Activated CD4-positive, alpha-beta T cell treated with anti-CD3 and anti-CD28 coated beads, Interleukin-2, amount 10 ng/mL, durations not matched to agents 7 days and 5 days (primary cell): ENCODE measurements around the gene GABRG3. TPM values are rescaled to one million over a fixed set of nuclear protein-coding genes. Genes with fewer than 3 reads are reported as not detected.

Experiments used
- CTCF ChIA-PET: fragments of 350-600 bp; sonication (Branson Sonifier 250); formaldehyde crosslinking; loops from one replicate; lab custom pipeline; 2021; ENCODE audit warnings: antibody characterized with exemption; lab: Charles Lee
- POLR2A ChIA-PET: fragments of 350-600 bp; sonication (Branson Sonifier 250); formaldehyde crosslinking; loops from one replicate; lab custom pipeline; 2021; ENCODE audit warnings: antibody characterized with exemption; lab: Charles Lee
- DNase-seq: peaks from one replicate; pipeline ENCODE4 v3.0.0-alpha.2; 2020
- H3K27ac Mint-ChIP-seq: one replicate; pipeline ENCODE4 v1.8.0; 2021; ENCODE audit warnings: mild to moderate bottlenecking, moderate library complexity, mixed read lengths
- H3K27me3 Mint-ChIP-seq: one replicate; pipeline ENCODE4 v1.8.0; 2021; ENCODE audit warnings: mixed read lengths
- H3K36me3 Mint-ChIP-seq: one replicate; pipeline ENCODE4 v1.8.0; 2021; ENCODE audit warnings: low read depth, mixed read lengths
- H3K4me1 Mint-ChIP-seq: one replicate; pipeline ENCODE4 v1.8.0; 2021; ENCODE audit warnings: mixed read lengths
- H3K4me3 Mint-ChIP-seq: one replicate; pipeline ENCODE4 v1.8.0; 2021; ENCODE audit warnings: mild to moderate bottlenecking, moderate library complexity, mixed read lengths
- H3K9me3 Mint-ChIP-seq: one replicate; pipeline ENCODE4 v1.8.0; 2021; ENCODE audit warnings: mixed read lengths
- total RNA-seq, 2 experiments: library from RNA; stranded (reverse); gene quantifications; one replicate each; pipeline ENCODE4 v1.2.3, GENCODE V29; 2021

Gene GABRG3
- total RNA-seq, 2 experiments from 2014 or later: not detected

DNA sequence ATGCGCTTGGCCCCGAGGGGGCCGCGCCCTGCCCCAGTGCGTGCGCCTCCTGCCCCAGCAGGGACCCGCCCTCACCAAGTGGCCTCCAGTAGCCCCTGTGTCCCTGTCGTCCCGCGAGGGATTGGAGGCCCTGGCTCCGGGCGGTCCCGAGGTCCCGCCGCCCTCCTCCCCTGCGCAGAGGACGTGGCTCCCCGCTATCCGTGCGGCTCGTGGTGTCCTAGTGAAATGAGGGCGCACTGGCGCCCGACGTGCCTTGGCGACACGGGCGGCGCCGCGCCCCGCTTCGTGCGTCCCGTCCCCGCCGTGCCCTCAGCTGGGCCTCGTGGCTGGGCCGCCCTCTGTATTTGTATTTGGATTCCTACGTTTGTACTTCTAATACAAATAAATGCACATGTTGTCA, 570.6 kb downstream of the GABRG3 start:
- ChIA-PET POLR2A (no interaction called here), CTCF (no interaction called here)
- DNase-seq: no peak
- Mint-ChIP-seq H3K27ac (no peak overlapping the region), H3K36me3 (no peaks in the 10 kb centered on the region), H3K9me3 (peaks cover 21% of the 10 kb centered on the region), H3K4me1 (no peaks in the 10 kb centered on the region), H3K4me3 (no peak overlapping the region), H3K27me3 (no peaks in the 10 kb centered on the region)

DNA sequence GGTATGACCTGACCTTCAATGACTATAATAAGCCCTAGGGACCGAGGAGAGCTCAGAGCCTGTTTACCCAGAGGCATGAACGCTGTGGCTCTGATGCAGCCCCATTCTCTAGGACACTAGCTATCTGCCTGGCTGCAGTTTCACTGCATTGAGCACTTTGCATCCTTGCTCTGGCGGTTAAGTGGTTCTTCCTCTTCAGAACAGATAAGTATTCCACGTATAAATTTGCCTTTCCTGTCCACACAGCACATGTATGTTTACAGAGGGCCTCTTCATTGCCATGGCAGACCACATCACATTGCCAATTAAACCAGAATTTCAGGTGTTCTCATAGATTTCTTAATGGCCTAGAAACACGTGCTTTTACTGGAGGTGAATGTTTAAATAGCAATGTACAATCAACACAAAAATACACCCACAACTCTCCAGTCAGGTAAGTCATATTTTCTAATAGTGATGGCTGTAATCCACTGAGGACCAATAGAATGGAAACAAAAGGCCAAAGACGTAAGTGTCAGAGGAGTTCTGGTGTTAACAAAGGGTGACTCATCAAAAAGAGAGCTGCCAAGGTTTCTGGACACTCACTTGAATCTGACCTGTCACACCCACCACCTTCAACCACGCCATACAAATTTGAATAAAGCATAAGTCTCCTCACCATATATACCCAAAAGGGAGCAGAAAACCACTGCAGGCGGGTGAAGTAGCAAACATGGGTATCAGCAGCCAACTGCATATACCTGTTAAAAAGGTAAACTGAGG, 574.7 kb downstream of the GABRG3 start:
- Mint-ChIP-seq H3K36me3 (no peaks in the 10 kb centered on the region), H3K4me1 (no peaks in the 10 kb centered on the region), H3K27ac (no peak overlapping the region), H3K4me3 (no peak overlapping the region), H3K27me3 (no peaks in the 10 kb centered on the region), H3K9me3 (peaks cover 19% of the 10 kb centered on the region)
- POLR2A ChIA-PET: no interaction called here
- no peak for DNase-seq
- CTCF ChIA-PET: interaction anchor here (0.6 kb wide), 1 partner anchor 1006 kb away, joined by 3 read pairs; no protein-coding TSS in a partner anchor

DNA sequence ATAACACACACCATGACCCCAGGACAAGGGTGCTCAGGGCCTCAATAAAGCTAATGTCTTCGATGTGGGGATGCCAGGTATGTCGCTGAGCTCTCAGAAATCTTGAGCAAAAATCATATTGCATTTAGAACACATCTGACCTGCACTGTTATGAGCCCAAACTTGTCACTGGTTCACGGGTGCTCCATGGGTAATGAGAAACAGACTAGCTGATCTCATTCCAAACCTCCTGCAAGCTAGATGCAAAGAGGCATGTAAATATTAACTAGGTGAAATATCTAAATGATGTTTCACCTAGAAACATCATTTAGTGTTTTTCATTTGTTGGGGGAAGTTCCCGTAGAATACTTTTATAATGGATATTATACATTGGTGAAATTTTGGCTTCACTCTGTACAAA, 578.8 kb downstream of the GABRG3 start:
- Mint-ChIP-seq H3K27ac (no peak overlapping the region), H3K36me3 (no peaks in the 10 kb centered on the region), H3K4me3 (no peak overlapping the region), H3K27me3 (no peaks in the 10 kb centered on the region), H3K4me1 (no peaks in the 10 kb centered on the region), H3K9me3 (peaks cover 11% of the 10 kb centered on the region)
- ChIA-PET CTCF (no interaction called here), POLR2A (no interaction called here)
- DNase-seq: no peak

DNA sequence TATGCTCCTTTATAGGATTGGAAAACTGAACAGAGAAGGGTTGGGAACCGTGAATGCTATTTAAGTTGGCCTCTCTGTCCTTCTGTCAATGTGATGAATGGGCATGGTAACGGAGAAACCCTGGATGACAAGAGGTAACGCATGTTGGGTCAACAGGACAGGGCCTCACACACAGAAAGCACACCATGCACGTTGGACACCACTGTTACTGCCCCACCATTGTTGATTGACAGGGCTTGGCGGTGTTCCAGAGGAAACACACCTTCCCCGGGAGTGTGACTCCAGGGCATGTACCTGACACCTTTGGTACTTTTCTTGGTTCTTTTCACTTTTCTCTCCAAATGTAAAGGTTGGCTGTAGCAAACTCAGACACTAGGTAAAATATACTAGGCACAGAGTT, 579.7 kb downstream of the GABRG3 start:
- Mint-ChIP-seq H3K27me3 (no peaks in the 10 kb centered on the region), H3K27ac (no peak overlapping the region), H3K4me3 (no peak overlapping the region), H3K9me3 (peaks cover 15% of the 10 kb centered on the region), H3K36me3 (no peaks in the 10 kb centered on the region), H3K4me1 (no peaks in the 10 kb centered on the region)
- CTCF ChIA-PET: no interaction called here
- no peak for DNase-seq
- POLR2A ChIA-PET: no interaction called here

DNA sequence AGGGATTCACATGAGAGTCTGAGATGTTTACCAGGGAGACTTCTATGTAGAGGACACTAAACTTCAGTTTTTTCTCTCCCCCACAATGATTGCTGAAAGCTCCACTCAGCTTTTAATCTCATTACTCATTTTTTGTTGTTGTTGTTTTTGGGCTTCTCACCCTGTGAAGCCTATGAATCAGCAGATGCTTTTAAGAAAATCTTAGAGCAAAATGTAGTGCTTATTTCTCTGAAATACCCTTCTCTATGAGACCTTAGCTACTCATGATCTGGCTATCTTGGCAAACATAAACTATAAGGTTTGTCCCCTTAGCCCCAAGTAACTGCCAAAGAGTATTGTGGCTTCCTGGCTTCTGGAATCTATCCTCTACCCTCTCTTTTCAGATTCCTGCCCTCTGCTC, 590.8 kb downstream of the GABRG3 start:
- POLR2A ChIA-PET: no interaction called here
- Mint-ChIP-seq H3K27me3 (no peaks in the 10 kb centered on the region), H3K4me3 (no peak overlapping the region), H3K36me3 (no peaks in the 10 kb centered on the region), H3K9me3 (peaks cover 15% of the 10 kb centered on the region), H3K27ac (no peak overlapping the region), H3K4me1 (no peaks in the 10 kb centered on the region)
- CTCF ChIA-PET: no interaction called here
- DNase-seq: no peak

DNA sequence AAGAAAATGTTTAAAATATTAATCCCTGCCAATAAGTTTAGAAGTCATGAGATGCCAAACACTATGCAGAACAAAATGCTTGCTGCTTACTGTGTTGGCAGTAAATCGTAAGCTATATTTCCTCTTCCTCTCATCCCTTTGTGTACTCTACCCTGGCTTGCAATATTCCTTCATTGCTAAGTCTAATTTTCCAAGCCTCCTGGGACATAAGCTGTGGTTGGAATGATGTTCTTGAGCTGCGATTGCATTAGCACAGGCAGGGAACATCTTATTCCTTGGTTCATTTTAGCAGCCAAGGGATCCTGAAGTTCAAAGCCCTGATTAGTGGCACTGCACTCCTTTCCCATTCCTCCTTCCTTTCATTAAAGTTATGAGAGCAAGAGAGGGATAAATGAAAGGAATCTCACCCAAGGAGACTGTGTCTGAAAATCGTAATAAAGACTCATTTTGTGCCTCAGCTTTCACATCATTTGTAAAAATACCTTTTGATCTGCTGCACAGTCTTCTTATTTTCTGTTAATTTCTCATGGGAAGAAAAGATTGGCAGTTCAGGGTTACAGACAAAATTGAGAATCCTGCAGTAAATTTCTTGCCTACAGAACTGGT, 592.9 kb downstream of the GABRG3 start:
- Mint-ChIP-seq H3K9me3 (peaks cover 12% of the 10 kb centered on the region), H3K4me3 (no peak overlapping the region), H3K27me3 (no peaks in the 10 kb centered on the region), H3K27ac (no peak overlapping the region), H3K4me1 (no peaks in the 10 kb centered on the region), H3K36me3 (no peaks in the 10 kb centered on the region)
- ChIA-PET POLR2A (no interaction called here), CTCF (no interaction called here)
- no peak for DNase-seq

- ChIA-PET POLR2A (no interaction called here), CTCF (no interaction called here)
- Mint-ChIP-seq H3K4me1 (no peaks in the 10 kb centered on the region), H3K9me3 (peaks cover 9% of the 10 kb centered on the region), H3K4me3 (no peak overlapping the region), H3K27me3 (no peaks in the 10 kb centered on the region), H3K27ac (no peak overlapping the region), H3K36me3 (no peaks in the 10 kb centered on the region)
- DNase-seq: no peak
Measured at GRCh38 chr15:27564656-27565055, 593.7 kb downstream of the GABRG3 start.

DNA sequence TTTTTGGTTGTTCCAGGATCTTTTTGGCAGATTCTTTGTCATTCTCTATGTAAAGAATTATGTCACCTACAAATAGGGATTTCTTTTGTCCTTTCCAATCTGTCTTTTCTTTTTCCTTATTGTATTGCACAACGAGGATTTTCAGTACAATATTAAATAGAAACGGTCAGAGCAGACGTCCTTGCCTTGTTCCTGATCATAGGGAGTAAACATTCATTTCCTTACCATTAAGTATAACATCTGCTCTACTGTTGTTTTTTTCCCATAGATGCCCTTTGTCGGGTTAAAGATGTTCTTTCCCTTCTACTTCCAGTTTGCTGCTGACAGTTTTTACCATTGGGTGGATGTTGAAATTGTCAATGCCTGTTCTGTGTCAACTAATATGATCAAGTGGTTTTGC, 599.8 kb downstream of the GABRG3 start:
- no peaks in the 10 kb centered on the region for H3K27me3 Mint-ChIP-seq
- no peak for DNase-seq
- ChIA-PET POLR2A (no interaction called here), CTCF (no interaction called here)
- H3K4me1 Mint-ChIP-seq: no peaks in the 10 kb centered on the region
- no peaks in the 10 kb centered on the region for H3K36me3 Mint-ChIP-seq
- H3K27ac Mint-ChIP-seq: no peak overlapping the region
- H3K9me3 Mint-ChIP-seq: peaks cover 14% of the 10 kb centered on the region
- H3K4me3 Mint-ChIP-seq: no peak overlapping the region

GRCh38 chr15:27573805-27574485, 603.0 kb downstream of the GABRG3 start:
- CTCF ChIA-PET: no interaction called here
- no peaks in the 10 kb centered on the region for H3K4me1 Mint-ChIP-seq
- no peak for DNase-seq
- H3K27me3 Mint-ChIP-seq: no peaks in the 10 kb centered on the region
- peaks cover 18% of the 10 kb centered on the region for H3K9me3 Mint-ChIP-seq
- H3K4me3 Mint-ChIP-seq: no peak overlapping the region
- H3K27ac Mint-ChIP-seq: no peak overlapping the region
- POLR2A ChIA-PET: no interaction called here
- H3K36me3 Mint-ChIP-seq: no peaks in the 10 kb centered on the region

DNA sequence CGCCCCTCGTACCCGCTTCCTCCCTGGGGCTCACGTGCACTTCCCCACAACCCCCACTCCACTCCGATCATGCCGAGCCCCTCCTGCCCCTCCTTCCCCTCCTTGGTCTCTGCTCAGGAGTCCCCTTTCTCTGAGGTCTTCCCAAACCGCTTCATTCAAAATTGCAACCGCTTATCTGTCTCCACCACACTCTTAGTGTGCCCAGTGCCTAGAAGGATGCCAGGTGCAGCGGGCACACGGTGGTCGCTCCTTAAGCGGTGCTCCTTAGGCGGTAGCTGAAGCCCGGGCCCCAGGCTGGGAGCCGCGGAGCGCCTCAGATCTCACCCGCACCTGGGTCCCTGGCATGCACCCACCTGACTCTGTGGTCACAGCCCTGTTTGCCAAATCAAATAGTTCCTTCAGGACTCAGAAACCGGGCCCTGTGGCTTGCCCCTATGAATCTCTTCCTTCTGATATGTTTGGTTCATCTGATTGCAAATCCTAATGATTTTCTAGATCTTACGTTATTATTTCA, 603.6 kb downstream of the GABRG3 start:
- ChIA-PET CTCF (no interaction called here), POLR2A (no interaction called here)
- H3K4me3 Mint-ChIP-seq: no peak overlapping the region
- H3K36me3 Mint-ChIP-seq: no peaks in the 10 kb centered on the region
- DNase-seq: no peak
- H3K4me1 Mint-ChIP-seq: no peaks in the 10 kb centered on the region
- H3K9me3 Mint-ChIP-seq: peaks cover 18% of the 10 kb centered on the region
- H3K27me3 Mint-ChIP-seq: no peaks in the 10 kb centered on the region
- H3K27ac Mint-ChIP-seq: no peak overlapping the region

DNA sequence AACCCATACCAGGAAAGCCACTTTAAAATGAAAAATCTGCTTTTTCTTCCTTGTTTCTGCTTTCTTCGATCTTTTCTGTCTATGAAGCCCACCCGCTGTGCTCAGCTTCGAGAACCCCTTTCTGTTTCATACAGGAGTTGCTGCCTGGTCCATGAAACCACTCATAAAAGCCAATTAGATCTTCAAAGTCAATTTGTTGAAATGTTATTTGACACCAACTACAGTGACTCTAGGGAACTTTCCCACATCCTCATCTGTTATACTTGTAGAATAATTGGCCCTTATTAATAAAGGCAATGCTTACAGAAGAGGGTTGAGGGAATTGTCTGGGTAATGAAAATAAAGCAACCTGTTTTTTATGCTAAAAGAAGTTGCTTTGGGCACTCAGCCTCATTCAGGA, 604.5 kb downstream of the GABRG3 start:
- H3K27me3 Mint-ChIP-seq: no peaks in the 10 kb centered on the region
- CTCF ChIA-PET: no interaction called here
- H3K9me3 Mint-ChIP-seq: peaks cover 21% of the 10 kb centered on the region
- H3K27ac Mint-ChIP-seq: no peak overlapping the region
- no peak overlapping the region for H3K4me3 Mint-ChIP-seq
- H3K36me3 Mint-ChIP-seq: no peaks in the 10 kb centered on the region
- H3K4me1 Mint-ChIP-seq: no peaks in the 10 kb centered on the region
- no peak for DNase-seq
- POLR2A ChIA-PET: no interaction called here

- Mint-ChIP-seq H3K27ac (no peak overlapping the region), H3K9me3 (peaks cover 21% of the 10 kb centered on the region), H3K4me3 (no peak overlapping the region), H3K27me3 (no peaks in the 10 kb centered on the region), H3K36me3 (no peaks in the 10 kb centered on the region), H3K4me1 (no peaks in the 10 kb centered on the region)
- DNase-seq: no peak
- POLR2A ChIA-PET: no interaction called here
- CTCF ChIA-PET: no interaction called here
Measured at GRCh38 chr15:27576576-27576975, 605.6 kb downstream of the GABRG3 start.

- DNase-seq: no peak
- ChIA-PET CTCF (no interaction called here), POLR2A (no interaction called here)
- Mint-ChIP-seq H3K9me3 (peaks cover 24% of the 10 kb centered on the region), H3K4me3 (no peak overlapping the region), H3K4me1 (no peaks in the 10 kb centered on the region), H3K27ac (no peak overlapping the region), H3K36me3 (no peaks in the 10 kb centered on the region), H3K27me3 (no peaks in the 10 kb centered on the region)
Measured at GRCh38 chr15:27579738-27580137, 608.8 kb downstream of the GABRG3 start.
